GOT3 (cell line): ENCODE data around the gene FAM222A.

Experiments
- DNase-seq: peaks from one replicate; lab custom pipeline; 2025; ENCODE audit warnings: mixed read lengths; lab: John Stamatoyannopoulos, UW

Gene FAM222A

GRCh38 chr12:109725321-109726105, 11.9 kb downstream of the FAM222A start:
- DNase-seq = no peak

DNA sequence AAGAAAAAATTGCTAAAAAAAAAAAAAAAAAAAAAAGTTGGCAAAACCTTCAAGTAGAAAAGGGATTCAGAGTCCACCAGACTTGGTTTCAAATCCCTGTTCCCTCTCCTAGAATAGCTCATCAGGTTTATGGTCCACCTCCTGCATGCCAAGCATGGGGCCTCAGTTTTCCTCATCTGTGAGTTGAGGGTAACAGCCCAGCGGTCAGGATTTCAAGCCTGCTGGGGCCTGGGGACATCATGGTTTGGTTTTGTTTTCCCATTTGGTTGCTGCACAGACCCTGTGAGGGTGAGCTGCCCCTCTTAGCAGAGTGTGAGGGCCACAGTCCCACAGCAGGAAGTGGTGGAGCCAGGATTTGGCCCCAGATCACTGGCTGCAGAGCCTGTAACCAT, 12.5 kb downstream of the FAM222A start:
- no peak for DNase-seq

DNA sequence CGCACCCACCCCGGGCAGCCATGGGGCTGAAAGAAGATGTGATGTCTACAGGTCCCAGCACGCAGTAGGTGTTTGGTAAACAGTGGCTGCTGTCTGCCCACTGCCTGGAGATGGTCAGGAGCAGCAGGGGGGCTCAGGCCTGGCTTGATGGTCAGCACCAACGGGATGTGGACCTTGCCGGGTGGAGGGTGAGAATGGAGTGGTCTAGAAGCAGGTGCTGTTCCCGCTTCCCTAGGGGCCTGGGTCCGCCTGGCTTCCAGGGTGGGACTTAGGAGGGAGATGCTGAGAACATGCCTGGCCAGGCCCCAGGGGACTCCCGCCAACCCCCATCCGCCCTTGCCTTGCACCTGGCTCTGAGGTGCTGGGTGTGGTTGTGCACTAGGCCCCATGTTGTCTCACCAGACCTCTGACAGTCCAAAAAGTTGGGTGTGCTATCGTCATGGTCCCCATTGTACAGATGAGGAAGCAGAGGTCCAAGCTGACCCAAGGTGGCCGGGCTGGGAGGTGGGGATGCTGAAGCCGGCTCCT, 12.9 kb downstream of the FAM222A start:
- DNase-seq = no peak

DNA sequence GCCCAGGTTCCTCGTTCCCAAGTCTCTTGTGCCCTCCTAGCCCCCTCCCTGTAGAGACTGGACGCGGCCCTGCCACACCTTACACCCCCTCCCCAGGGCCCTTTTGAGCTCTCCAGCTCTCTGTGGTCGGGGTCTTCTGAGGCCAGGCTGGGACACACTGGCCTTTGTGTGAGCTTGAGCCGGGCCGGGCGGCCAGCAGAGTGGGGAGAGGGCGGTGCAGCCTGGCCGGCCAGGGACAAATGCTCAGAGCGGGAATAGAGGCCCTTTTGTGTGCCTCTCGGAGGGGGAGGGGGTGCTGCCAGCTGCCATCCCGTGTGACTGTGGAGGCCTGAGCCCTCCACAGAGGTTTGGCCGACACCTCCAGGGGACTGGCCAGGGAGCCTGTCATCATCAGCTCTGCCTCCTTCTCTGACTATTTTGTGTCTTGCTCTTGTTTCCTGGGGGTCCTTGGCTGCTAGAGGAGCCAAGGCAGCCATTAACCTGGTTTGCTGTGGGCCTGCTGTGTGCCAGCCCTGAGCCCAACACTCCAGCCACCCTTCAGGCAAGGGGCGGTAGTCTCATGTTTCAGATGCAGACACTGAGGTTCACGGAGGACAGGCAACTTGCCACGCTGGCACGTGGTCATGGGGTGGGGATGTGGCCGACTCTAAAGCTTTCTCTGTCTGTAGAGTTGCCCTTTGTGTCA, 13.6 kb downstream of the FAM222A start:
- no peak for DNase-seq

DNA sequence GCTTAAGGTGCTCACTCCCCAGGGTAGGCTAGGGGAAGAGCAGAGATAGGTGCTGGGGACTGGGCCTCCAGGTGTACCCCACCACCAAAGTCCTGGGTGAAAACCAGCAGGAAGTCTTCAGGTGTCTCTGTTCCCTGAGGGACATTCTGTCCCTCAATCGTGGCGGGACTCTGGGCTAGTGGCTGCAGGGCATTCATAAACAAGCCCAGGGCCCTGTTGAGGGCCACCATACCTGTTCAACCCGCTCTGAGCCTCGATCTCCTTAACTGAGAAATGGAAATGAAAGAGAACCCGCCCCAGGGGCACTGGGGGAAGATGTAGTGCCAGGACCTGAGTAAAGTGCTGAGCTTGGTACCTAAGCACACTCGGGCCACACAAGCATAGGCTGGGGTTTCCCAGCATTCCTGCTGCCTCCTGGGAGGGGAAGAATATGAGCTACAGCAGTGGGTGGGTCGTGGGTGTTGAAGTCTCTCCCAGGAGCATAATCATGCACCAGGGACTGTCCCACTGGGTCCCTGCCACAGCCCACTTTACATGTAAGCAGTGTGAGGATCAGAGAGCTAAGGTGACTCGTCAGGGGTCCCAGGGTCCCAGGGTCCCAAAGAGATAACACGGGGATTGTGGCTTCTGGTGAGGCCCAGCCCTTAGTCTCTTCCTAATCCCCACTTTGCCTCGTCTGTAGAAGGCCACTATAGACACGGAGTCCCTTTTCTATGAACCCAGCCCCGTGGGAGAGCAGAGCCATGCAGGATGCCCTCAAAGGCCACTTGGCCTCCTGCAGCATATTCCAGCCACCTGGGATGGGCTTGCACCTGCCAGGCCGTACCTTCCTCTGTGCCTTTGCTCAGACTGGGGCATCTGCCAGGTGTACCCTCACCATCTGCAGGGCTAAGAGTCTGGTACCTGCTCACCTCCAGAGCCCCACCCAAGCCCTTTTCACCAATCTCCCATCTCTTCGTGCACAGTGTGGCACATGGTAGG, 14.4 kb downstream of the FAM222A start:
- DNase-seq = no peak

DNA sequence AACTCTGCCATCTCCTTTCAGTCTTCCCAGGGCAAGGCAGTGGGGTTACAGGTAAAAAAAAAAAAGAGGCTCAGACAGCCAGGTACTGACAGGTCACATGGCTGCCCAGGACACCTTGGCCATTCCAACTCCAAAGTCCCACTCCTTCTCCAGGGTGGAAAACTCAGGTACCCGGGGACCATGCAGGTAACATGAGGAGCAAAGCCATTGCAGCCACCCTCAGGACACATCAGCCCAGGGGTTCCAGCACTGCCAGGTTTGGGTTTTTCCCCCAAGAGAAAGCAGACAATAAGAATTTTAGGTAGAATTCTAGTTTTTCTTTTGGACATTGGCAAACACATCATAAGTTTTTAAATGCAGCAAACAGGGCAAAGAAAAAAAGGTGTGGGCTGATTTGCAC, 15.3 kb downstream of the FAM222A start:
- no peak for DNase-seq

DNA sequence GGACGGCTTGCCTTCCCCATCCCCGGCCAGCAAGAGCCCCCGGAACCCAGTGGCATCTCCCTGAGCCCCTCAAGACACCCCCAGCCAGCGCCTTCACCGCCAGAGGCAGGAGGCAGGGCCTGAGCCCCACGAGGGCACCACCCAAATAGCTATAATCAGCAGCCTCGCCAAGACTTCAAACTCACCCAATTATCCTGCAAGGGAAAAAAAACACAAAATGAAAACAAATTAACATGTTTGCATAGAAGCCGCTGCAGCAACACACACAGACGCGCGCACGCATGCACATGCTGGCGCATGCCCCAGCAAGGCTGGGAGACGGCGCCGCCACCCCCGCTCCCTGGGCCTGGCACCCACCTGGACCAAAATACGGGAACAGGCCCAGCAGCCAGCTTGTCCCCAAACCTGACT, 15.8 kb downstream of the FAM222A start:
- no peak for DNase-seq

GRCh38 chr12:109729801-109730200, 16.2 kb downstream of the FAM222A start:
- DNase-seq = no peak

DNA sequence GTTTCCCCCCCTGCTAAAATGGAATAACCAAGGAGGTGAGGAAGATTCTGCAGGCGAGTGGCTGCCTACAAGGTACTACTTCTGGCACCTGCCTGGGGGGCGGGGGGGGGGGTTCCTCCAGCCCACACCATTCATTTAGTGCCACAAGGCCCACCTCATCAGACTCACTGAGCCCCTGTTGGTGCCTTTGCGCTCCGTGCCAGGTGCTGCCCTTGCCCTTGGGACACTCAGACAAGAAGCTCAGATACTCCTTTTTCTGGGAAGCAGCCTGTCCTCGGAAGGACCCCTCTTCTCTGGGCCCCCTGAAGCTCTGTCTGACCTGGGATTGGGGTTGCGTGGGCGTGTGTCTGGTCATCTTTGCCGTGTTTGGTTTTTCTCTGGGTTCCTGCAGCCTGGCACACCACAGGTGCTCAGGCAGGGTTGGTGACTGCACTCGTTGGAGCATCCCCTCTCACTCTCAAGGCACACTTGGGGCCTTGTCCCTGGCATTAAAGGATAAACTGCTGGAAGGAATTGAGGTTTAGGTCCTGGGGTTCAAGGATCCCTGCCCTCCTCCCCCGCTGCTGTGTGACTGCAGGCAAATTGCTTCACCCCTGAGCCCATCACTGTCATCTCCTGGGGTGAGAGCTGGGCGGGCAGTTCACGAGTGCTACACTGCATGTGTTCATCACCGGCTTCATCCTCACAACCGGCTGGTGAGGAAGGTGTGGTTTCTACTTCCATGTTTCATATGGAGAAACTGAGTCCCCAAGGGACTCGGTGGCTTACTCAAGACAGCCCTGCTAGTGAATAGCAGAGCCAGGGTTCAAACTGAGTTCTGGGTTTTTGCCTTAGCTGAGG, 16.9 kb downstream of the FAM222A start:
- no peak for DNase-seq

DNA sequence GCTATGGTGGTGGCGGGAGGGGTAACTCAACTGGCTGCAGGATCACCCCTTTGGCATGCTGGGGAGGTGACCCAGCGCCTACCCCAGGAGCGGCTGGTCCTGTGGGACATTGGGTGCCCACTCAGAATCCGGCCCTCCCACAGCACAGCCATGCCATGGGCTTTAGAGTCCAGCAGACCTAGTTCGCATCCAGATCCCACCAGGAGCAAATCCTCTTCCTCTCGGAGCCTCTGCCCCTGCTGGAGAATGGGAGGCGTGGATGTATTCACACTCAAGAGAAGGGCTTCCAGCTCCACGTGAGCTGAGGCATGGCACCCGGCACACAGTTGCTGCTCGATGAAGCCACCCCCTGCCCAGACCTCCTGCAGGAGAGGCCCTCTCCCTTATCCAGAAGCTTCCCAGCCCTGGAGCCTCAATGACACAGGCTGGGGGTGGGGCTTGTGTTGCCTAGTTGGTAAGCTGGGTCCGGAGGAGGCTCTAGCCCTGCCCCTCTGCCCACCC, 17.7 kb downstream of the FAM222A start:
- no peak for DNase-seq

DNA sequence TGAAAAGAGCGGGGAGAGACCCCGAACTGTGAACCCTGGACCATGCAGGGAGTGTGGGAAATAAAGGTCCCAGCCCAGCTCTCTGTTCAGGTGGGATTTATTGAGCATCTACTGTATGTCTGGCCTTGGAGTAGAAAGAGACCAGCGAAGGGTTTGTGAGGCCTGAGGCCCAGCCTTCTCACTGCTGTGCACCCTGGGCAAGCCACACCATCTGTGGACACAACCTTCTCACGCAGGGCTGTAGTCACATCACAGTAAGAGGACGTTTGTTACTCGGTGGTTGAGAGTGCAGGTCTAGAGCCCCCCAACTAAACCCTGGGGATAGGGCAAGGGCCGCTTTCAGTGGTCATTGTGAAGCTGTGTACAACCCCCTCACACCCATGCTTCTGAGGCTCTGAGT, 18.2 kb downstream of the FAM222A start:
- DNase-seq = no peak

GRCh38 chr12:109732321-109733305, 19.0 kb downstream of the FAM222A start:
- DNase-seq = no peak

GRCh38 chr12:109734219-109735000, 20.8 kb downstream of the FAM222A start:
- no peak for DNase-seq

DNA sequence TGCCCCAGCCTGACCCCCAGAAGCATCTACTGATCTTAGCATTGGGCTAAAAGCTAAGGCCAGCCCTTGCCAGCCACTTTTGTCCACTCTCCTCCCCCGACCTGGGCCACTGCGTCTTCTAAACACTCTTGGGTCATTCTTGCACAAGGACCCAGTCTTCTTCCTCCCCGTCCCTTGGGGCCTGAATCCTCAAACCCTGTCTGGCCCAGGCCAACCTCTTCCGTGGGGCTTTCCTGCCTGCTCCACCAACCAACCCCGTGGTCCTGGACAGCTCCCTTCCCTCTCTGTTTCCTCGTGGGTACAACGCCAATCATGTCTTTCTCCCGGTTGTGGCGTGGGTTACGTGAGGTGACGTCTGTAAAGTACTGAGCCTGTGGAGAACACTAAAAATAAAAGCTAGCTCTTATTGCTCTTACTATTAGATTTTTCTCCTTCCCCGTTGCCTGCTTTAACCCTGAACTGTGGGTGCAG, 21.5 kb downstream of the FAM222A start:
- DNase-seq = no peak

- no peak for DNase-seq
Observed at GRCh38 chr12:109735825-109736551, 22.4 kb downstream of the FAM222A start.

DNA sequence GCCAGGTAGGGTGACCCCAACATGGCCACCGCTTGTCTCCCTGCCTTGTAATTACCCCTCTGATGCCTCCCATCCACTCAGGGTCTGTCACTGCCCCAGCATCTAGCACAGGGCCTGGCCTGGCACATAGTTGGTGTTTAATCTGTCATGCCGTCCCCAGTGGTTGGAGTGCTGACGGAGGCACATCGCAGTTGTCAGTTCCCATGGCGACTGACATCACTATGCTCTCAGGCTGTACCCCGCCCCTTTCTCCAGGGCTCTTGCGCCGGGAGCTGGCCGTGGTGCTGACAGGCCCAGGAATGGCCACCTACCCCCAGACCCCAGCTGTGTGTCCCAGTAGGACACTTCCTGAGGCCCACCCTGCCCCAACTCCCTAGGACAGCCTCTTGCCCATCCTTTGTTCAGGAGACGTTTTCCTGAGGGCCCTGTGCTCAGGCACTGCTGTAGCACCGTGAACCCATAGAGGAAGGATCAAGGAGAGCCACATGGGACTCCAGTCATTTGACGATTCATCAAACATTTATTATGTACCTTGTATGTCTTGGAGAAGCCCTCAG, 23.0 kb downstream of the FAM222A start:
- DNase-seq = no peak

DNA sequence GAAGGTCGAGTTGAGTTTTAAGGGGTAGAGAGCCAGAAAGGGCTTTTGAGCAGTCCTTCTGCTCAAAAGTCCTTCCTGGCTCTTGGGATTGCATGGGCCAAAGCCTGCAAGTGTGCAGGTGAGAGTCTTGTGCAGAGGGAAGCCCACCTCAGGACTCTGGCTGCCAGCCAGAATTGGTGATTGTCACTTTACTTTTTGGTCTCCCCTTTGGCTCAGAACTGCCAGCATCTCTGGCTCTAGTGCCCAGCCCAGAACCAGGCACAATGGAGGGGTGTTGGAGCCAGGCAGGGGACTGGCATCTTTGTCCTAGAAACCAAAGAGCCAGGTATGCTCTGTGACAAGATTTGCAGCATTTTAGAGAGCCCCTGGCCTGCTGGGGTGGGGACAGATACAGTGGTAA, 23.5 kb downstream of the FAM222A start:
- no peak for DNase-seq

DNA sequence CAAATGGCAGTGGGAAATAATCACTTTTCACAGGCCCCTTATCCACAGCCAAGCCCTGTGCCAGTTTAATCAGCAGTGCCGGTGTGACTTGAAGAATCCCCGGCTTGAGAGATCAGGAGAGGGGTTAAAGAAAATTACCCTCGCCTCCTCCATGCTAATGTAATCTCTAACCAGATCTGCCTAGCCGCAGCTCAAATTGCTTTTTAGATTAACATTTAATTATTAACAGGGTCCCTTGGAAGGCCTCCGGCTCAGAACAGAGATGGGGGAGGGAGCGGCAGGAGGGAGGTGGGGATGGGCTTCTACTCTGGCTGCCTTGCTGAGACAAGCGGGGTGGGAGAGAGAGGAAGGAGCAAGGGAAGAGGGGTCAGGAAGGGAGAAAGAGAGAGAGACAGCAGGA, 24.0 kb downstream of the FAM222A start:
- DNase-seq = no peak
